ACC112 (cell line): ENCODE data around the gene CCDC188.

Experiments
- H2AFZ ChIP-seq: fragments of 200-600 bp; sonication (generic); one replicate; pipeline ENCODE4 v1.6.0; 2017; ENCODE audit warnings: antibody characterized with exemption, low read length; ENCODE audit not compliant: unreplicated experiment
- H3K27ac ChIP-seq: fragments of 200-600 bp; sonication (generic); 2 replicates; pipeline ENCODE4 v1.5.1; 2014; ENCODE audit warnings: low read depth, mild to moderate bottlenecking, antibody characterized with exemption, low read length, moderate library complexity
- H3K27me3 ChIP-seq: fragments of 200-600 bp; sonication (generic); 2 replicates; pipeline ENCODE4 v1.6.1; 2014; ENCODE audit warnings: mild to moderate bottlenecking, antibody characterized with exemption, low read length, moderate library complexity, mixed read lengths; ENCODE audit not compliant: insufficient read depth
- H3K36me3 ChIP-seq: fragments of 200-600 bp; sonication (generic); 2 replicates; pipeline ENCODE4 v1.6.1; 2016; ENCODE audit warnings: mild to moderate bottlenecking, antibody characterized with exemption, low read length, moderate library complexity, mixed read lengths; ENCODE audit not compliant: insufficient read depth
- H3K4me1 ChIP-seq: fragments of 200-600 bp; sonication (generic); one replicate; pipeline ENCODE4 v1.6.1; 2016; ENCODE audit warnings: low read length, mixed read lengths; ENCODE audit not compliant: insufficient read depth, unreplicated experiment, control insufficient read depth
- H3K4me3 ChIP-seq: fragments of 200-600 bp; sonication (generic); 2 replicates; pipeline ENCODE4 v1.5.1; 2014; ENCODE audit warnings: mild to moderate bottlenecking, low read depth, low read length
- H3K79me2 ChIP-seq: fragments of 200-600 bp; sonication (generic); one replicate; pipeline ENCODE4 v1.6.0; 2016; ENCODE audit warnings: low read length; ENCODE audit not compliant: control insufficient read depth, unreplicated experiment, insufficient read depth

Gene CCDC188

GRCh38 chr22:20116376-20116950 is 34.4 kb downstream of the CCDC188 start:
- H3K36me3 ChIP-seq = peaks cover 4% of the 10 kb centered on the region; the same call in 1 of the 2 replicates
- peak overlapping the region; percentile 51 for H2AFZ ChIP-seq

GRCh38 chr22:20115691-20116375 is 35.0 kb downstream of the CCDC188 start, which contains the start of gene RANBP1:
TSS of gene RANBP1 (plus strand) at chr22:20116104. CDS start at chr22:20116185, 81 bp downstream.
- Histone ChIP-seq H3K79me2 (peaks cover 49% of the 10 kb centered on the region), H3K27me3 (no peaks in the 10 kb centered on the region), H3K36me3 (peaks cover 4% of the 10 kb centered on the region; the same call in 1 of the 2 replicates), H3K4me3 (peak within 1 kb of the TSS; percentile 91), H2AFZ (peak within 1 kb of the TSS; percentile 51), H3K27ac (peak within 1 kb of the TSS; percentile 61), H3K4me1 (peaks cover 15% of the 10 kb centered on the region)

More at GRCh38 chr22:20116376-20116950, 34.4 kb downstream of the CCDC188 start:
- no peaks in the 10 kb centered on the region for H3K27me3 ChIP-seq
- peaks cover 53% of the 10 kb centered on the region for H3K79me2 ChIP-seq
- peak overlapping the region; percentile 61 for H3K27ac ChIP-seq
- peaks cover 15% of the 10 kb centered on the region for H3K4me1 ChIP-seq
- peak overlapping the region; percentile 91 for H3K4me3 ChIP-seq

DNA sequence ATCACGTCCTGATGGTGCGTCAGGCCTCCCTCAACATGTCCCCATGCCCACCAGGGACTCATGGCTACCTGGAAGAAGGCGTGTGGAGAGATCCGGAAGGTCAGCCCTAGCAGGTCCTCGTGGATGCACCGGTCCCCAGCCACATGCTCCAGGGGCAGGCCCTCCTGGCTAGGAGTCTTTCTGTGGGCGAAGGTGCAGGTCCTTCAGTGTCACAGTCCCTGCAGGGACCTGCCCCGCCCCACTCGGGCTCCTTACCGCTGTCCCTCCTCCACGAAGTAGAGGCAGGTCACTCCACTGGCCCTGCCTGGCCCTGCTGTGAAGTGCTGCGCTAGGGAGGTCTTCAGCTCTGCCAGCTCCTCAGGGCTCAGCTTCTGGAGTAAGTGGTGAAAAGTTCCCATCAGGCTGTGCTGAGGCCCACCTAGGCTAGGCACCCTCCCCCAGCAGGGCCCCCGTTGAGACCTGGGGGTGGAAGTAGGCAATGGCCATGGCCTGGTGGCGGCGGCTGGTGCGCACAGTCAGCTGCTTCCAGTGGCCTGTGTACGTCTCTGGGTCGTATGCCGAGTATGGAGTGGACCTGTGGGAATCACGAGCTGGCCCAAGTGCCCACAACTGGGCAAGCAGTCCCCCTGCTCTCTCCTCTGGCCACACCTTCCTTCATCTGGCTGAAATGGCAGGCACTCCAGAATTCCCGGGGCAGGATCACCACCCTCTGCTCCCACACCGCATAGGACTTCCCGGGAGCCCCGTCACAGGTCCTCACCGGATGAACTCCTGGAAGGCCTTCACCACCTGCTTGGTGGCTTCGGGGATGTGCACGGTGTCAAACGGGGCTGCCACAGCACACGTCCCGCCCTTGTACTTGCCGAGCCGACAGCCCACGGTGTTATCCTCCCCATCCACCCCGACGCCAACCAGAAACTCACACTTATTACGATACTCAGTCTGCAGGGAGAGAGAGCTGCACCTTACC is 36.1 kb downstream of the CCDC188 start:
- Histone ChIP-seq H3K27ac (no peak overlapping the region), H3K27me3 (no peaks in the 10 kb centered on the region), H3K4me3 (peak overlapping the region; percentile 91; the same call in 1 of the 2 replicates), H3K79me2 (peaks cover 39% of the 10 kb centered on the region), H3K36me3 (peaks cover 4% of the 10 kb centered on the region; the same call in 1 of the 2 replicates), H2AFZ (no peak overlapping the region), H3K4me1 (peaks cover 15% of the 10 kb centered on the region)

- Histone ChIP-seq H3K36me3 (no peaks in the 10 kb centered on the region), H2AFZ (no peak overlapping the region), H3K27me3 (no peaks in the 10 kb centered on the region), H3K4me1 (peaks cover 8% of the 10 kb centered on the region), H3K4me3 (no peak overlapping the region), H3K27ac (no peak overlapping the region), H3K79me2 (peaks cover 28% of the 10 kb centered on the region)
These were observed 37.1 kb downstream of the CCDC188 start for GRCh38 chr22:20113551-20114310.

GRCh38 chr22:20112623-20113511 is 38.0 kb downstream of the CCDC188 start:
- peaks cover 19% of the 10 kb centered on the region for H3K79me2 ChIP-seq
- H3K4me3 ChIP-seq = no peak overlapping the region
- no peaks in the 10 kb centered on the region for H3K27me3 ChIP-seq
- H3K36me3 ChIP-seq = no peaks in the 10 kb centered on the region
- H3K27ac ChIP-seq = no peak overlapping the region
- peaks cover 6% of the 10 kb centered on the region for H3K4me1 ChIP-seq
- H2AFZ ChIP-seq = no peak overlapping the region

- no peaks in the 10 kb centered on the region for H3K27me3 ChIP-seq
- H3K27ac ChIP-seq = no peak overlapping the region
- no peak overlapping the region for H2AFZ ChIP-seq
- H3K36me3 ChIP-seq = no peaks in the 10 kb centered on the region
- H3K4me3 ChIP-seq = no peak overlapping the region
- peaks cover 6% of the 10 kb centered on the region for H3K4me1 ChIP-seq
- peaks cover 16% of the 10 kb centered on the region for H3K79me2 ChIP-seq
These were observed 38.9 kb downstream of the CCDC188 start for GRCh38 chr22:20111689-20112622.

GRCh38 chr22:20111045-20111688 is 39.7 kb downstream of the CCDC188 start:
- Histone ChIP-seq H3K79me2 (peaks cover 12% of the 10 kb centered on the region), H2AFZ (no peak overlapping the region), H3K27ac (no peak overlapping the region), H3K4me3 (no peak overlapping the region), H3K27me3 (no peaks in the 10 kb centered on the region), H3K4me1 (peaks cover 6% of the 10 kb centered on the region), H3K36me3 (no peaks in the 10 kb centered on the region)

- no peak overlapping the region for H3K4me3 ChIP-seq
- no peak overlapping the region for H3K27ac ChIP-seq
- no peaks in the 10 kb centered on the region for H3K4me1 ChIP-seq
- no peaks in the 10 kb centered on the region for H3K27me3 ChIP-seq
- no peak overlapping the region for H2AFZ ChIP-seq
- peaks cover 5% of the 10 kb centered on the region for H3K79me2 ChIP-seq
- no peaks in the 10 kb centered on the region for H3K36me3 ChIP-seq
These were observed 40.4 kb downstream of the CCDC188 start for GRCh38 chr22:20110359-20110985.
